Left colon (tissue), 2 donors: Measurements from ENCODE around the gene NPM3. TPM values are rescaled to one million over a fixed set of nuclear protein-coding genes. Genes with fewer than 3 reads are reported as not detected.

Source experiments
- ATAC-seq: fragments of 200-7000 bp; cut with Tn5 transposase; one replicate; pipeline ENCODE4 v1.9.1; 2020; ENCODE audit warnings: mild to moderate bottlenecking, moderate library complexity
- DNase-seq, 2 donors: peaks; one replicate each; pipeline ENCODE4 v3.0.0-alpha.2; 2020
- intact Hi-C, 2 donors: fragments of 100-400 bp; cut with DNase I in 1 of 2; cut with micrococcal nuclease in 1 of 2; formaldehyde crosslinking; loops; one replicate each; pipeline versions ENCODE4 v1.11.2 to v1.14.0; 2022; cut with DNase I, micrococcal nuclease
- total RNA-seq, 2 donors: library from RNA; stranded (reverse); fragmentation: NEBNext Ultra II Directional; extraction: Animal tissue kit (Norgen Biotek cat#: 25700); gene quantifications; one replicate each; pipeline ENCODE4 v1.2.1, GENCODE V29; 2021
- donor health status: DM: no; HTN: no; CAD: no.
- donor health status: DM: yes; HTN: yes; CAD: no.

The NPM3 gene
- total RNA-seq, 2 donors from 2014 or later, result 17.9 to 22.1 TPM

GRCh38 chr10:101767600-101767945 is 15.7 kb downstream of the NPM3 start:
- intact Hi-C loops, result no loop called here
- ATAC-seq (peak; percentile 63), DNase-seq (no peak)

DNA sequence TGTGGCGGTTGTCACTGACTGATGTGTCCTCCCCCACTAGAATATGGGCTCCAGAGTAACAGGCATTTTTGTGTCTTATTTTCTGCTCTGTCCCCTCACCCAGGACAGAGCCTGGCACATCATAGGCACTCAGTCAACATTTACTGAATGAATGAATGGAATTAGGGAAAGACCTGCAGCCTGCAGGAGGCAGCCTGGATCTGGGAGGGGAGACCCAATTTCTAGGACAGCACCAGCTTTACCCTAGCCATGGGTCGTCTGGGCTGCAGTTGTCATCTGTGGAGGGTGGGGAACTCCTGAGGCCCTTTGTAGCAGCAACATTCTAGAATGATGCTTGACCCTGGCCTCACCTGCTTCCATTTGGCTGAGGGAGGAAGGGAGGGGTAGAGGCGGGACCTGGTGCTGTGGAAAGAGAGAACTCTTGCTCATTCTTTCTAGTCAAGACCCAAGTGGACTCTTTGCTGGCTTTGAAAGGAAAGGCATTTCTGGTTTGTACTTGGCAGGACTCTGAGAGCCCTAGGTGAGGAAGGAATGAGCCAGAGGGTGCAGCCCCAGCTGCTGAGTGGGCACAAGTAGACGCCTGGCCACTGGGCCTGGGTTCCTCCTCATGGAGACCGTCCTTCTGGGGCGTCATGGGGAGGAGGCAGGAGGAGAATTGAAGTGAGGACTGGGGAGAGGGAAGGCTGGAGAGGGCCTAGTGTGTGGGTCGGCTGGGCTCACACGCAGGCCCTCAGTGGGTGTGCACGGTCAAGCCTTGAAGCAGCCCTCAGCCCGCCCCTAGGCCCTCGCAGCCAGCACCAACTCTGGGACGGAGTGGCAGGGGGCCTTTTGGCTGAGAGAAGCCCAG is 16.3 kb downstream of the NPM3 start:
- intact Hi-C loops, result no loop called here
- ATAC-seq, result peak; percentile 20
- no peak for DNase-seq

GRCh38 chr10:101766306-101766705 is 16.9 kb downstream of the NPM3 start:
- intact Hi-C loops, result no loop called here
- DNase-seq (no peak), ATAC-seq (no peak)

GRCh38 chr10:101763141-101763846 is 20.0 kb downstream of the NPM3 start:
- intact Hi-C loops, result no loop called here
- no peak for DNase-seq
- ATAC-seq, result no peak

DNA sequence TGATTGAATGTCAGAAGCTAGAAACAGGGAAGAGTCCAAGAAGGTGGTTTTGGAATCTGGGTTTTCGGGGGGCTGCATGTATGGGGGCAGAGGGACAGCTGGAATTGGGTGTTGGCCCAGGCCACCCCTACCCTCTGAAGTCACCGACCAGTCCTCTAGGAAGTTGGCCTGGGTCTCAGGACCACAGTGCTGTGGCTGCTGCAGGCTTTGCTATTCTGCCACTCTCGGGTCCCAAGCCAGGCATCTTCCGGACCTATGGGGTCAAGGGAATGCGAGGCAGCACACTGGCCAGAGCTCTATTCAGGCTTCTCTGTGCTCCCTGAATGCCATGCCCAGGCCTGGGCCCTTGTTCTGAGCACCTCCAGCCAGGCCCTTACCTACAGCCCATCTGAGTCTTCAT is 20.5 kb downstream of the NPM3 start:
- no peak for ATAC-seq
- no peak for DNase-seq
- intact Hi-C loops, result no loop called here

DNA sequence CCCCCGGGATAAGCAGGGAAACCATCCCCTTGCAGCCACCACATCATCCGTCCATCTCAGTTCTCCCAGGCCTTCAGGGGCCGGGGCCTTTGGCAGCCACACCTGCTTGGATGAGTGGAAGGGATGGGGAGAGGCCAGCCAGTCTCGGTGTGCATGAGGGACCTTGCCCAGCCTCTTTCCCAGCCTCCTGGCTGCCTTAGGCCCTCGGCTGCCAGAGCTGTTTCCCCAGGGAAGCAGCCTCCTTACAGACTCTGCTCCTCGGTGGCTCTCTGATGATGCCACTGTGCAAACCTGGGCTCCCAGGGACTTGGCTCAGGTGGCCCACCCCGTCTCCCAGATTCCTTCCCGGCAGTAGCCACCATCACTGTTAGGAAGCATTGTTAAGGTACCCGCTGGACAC is 22.0 kb downstream of the NPM3 start:
- ATAC-seq (no peak), DNase-seq (no peak)
- intact Hi-C loops, result no loop called here

DNA sequence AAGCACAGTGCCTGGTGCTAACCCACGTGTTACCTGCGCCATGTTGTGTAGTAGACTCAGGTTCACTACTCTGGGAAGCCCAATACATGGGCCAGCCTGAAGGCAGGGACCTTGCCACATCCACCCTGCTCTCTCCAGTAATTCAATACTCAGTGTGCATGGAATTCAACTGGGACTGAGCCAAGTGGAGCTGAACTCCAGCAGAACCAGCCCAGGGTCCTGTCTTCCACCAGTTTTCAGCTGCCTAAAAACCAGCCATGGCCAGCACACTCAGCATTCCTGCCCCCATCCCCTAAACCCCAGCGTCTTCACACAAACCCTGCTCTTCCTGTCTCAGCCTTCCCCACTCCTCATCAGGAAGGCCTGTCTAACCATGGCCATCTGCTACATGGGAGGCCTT is 22.7 kb downstream of the NPM3 start:
- DNase-seq (no peak), ATAC-seq (no peak)
- intact Hi-C loops, result no loop called here

DNA sequence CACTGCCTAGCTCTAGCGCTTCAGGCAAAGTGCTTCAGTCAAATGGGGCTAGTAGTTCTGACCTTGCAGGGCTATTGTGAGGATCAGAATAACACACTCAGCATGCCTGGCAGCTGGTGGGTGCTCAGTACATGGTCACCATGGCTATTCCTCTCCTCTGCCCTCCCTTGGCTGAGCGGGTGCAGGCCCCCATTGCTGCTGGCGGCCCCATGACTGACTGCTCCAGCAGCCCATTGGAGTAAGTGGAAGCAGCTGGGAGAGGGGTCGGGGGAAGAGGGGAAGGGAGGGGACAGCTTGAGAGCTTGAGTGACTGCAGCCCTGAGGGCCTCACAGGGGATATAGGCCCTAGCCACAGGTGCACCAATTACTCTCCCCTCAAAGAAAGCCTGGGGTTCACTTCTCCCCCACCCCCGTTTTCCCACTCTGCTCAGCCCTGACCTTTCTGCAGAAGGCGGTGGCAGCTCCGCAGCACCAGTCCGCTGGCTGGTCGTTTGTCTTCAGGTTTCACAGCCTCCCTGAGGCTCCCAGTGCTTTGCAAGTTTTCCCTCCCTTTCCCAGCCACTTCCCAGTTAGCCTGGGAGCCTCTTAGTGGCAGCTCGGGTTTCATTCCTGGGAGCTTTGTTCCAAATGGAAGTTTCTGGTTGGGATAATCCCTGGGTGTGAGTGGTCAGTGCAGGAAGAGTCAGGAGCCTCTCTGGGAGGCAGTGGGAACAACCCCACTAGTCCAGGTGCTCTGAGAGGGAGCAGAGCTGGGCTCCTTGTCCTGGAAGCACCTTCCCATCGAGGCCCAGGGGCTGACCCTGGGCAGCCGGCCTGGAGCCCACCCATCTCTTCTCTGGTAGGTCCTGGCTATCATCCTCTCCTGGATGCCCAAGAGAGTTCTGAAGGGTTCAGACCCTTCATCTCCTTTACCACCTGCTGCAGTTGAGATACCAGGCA is 23.7 kb downstream of the NPM3 start:
- intact Hi-C loops, result no loop called here
- ATAC-seq (no peak), DNase-seq (no peak)

DNA sequence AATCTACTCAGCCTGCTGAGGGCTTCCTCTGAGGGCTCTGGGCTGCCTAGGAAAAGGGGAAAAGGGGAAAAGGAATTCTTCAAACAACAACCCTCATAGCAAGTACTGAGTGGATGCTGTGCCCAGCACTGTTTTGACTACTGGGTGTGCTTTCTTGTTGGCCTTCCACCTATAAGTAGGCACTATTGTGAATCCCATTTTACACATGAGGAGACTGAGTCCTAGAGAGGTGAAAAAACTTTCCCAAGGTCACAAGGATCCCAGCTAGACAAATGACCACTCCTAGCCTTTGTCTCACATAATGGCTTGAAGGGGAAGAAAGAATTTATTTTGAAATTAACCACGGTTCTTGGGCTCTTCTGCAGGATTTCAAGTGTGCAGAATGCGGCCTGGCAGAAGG is 24.4 kb downstream of the NPM3 start:
- no peak for ATAC-seq
- intact Hi-C loops, result no loop called here
- no peak for DNase-seq

DNA sequence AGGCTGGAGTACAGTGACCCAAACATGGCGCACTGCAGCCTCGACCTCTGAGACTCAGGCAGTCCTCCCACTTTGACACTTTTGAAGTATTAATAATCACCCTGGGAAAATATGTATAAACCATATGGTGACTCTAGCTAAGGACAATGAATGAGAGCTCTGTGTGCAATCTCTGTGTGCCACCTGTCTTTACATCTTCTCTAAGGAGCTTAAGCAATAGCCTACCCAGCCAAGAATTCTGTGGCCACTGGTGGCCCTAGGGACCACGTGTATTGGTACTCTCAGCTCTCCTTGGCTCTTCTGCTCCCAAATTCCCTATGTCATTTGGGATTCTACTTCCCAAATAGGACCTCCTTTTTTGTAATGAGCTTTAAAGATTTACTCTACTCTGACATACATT is 31.0 kb downstream of the NPM3 start:
- ATAC-seq, result no peak
- no peak for DNase-seq
- intact Hi-C loops, result no loop called here

DNA sequence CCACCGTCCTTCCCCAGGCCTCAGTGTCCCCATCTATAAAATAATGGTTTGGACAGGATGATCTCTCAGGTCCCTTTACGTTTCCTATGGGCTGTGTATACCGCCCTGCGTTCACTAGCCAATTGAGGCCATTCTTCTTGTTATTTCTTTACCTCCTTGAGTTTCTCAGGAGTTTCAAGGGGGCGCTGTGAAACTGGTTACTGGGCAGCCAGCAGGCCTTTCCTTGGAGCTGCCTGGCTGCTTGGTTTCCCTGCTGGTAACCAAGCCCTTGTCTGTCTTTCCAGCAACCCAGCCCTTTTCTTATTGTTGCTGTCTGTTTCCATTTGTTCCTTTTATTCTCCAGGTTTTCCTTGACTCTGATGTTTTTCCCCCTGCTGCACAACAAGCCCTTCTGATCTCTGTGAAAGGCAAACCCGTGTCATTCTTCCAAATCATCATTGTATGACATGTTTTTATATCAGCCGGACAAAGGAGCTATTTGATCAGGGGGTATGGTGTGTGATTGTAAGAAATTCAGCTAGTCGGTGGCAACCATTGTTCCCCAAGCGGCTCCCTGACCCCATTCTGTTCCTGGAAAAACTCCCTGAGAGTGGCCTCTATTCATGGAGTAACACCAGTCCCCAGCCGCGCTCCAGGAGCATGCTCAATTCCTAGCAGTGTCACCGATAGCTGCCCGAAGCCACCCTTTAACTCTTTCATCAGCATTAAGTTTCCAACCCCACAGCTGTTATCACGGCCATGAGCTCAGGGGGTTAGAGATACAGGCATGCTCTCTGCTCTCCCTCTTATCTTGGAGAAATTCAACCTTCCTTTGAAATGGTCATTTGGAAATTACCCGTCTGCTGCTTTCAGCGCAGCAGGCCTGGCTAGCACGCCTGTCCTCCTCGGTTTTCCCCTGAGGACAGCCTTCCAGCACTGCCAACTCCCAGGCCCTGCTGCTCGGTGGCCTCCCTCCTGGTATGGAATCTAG is 33.9 kb downstream of the NPM3 start:
- no peak for ATAC-seq
- intact Hi-C loops, result no loop called here
- no peak for DNase-seq

DNA sequence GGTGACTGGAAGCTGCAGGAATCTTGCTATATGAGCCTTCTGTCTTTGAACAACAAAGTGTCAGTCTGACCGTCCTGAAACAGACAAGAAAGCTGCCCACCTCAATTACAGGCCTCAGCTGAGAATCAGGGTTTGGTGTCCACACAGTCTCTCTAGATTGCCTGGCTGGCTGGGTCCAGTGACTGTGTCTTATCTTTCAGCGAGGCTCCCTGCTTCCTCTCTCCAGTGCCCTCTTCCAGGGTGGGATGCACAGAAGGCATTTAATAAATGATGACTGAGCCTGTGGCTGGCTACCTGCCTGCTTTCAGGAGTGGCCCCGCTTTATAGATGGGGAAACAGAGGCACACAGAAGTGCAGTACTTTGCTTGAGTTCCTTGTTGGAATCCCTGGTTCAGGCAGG is 34.8 kb downstream of the NPM3 start:
- intact Hi-C loops, result no loop called here
- DNase-seq, result no peak
- ATAC-seq, result no peak

DNA sequence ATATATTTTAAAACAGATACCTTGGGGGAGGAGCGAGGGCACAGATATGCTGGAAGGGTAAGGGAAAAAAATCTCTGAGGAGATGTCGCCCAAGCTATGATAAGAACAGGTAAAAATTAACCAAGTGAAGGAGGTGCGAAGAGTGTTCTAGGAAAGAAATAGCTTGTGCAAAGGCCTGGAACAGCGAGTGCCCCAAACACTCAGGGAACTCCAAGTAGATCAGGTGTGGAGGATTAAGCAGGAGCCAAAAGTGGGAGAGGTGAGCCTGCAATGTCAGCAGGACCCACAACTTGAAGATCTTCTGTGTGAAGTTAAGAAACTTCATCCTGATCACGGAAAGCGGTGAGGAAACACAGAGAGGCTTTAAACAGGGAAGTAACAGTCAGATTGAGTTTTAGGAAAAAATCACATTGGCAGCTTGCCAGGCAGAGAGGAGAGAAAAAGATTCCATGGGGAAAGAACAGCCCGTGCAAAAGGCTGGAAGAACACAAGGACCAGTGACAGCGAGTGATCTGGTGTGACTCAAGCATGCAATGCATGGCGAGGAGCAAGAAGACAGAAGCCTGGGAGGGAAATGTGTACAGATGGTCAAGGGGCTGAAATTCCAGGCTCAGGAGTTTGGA is 38.1 kb downstream of the NPM3 start:
- intact Hi-C loops, result no loop called here
- ATAC-seq, result no peak

DNA sequence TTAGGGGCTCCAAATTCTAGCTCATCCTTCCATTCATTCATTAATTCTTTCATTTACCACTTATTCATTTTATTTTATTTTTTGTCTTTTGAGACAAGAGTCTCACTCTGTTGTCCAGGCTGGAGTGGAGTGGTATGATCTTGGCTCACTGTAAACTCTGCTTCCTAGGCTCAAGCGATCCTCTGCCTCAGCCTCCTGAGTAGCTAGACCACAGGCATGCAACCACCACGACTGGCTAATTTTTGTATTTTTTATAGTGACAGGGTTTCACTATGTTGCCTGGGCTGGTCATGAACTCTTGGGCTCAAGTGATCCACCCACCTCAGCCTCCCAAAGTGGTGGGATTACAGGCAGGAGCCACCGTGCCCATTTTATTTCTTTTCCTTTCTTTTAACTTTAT is 39.0 kb downstream of the NPM3 start:
- DNase-seq (no peak), ATAC-seq (no peak)
- intact Hi-C loops, result no loop called here

More for the DNA sequence above, 38.1 kb downstream of the NPM3 start:
- no peak for DNase-seq

- ATAC-seq (no peak), DNase-seq (no peak)
- intact Hi-C loops, result no loop called here
Observed at GRCh38 chr10:101741938-101742337, 41.3 kb downstream of the NPM3 start.

DNA sequence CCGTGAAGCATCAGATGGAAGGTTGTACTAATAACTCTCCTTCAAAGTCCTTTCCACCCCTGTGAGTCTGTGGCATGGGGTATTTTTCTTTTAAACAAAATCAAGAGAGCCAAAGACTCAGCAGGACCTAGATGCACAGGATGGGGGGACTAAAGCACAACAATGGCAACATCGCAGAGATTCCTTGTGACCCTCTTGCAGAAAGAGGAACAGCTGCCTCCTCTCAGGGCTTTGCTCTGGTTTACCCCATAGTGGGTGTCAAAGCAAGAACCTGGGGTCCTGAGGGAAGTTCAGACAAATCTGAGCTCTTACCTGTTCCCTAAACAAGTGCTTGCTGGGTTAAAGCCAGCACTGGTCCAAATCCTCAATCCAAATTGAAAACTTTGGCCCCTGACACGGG is 46.6 kb downstream of the NPM3 start:
- no peak for ATAC-seq
- no peak for DNase-seq
- intact Hi-C loops, result no loop called here

GRCh38 chr10:101732096-101732495 is 51.1 kb downstream of the NPM3 start:
- DNase-seq, result no peak
- no peak for ATAC-seq
- intact Hi-C loops, result no loop called here
